ENCODE results near the gene TBX21.
"Not testable (repeated sequence)": the region's sequence is repeated elsewhere in the genome, so short reads cannot be mapped to it uniquely, and the experiment has no call there.

TBX21 gene

GRCh38 chr17:47733674-47734410, 806 bp downstream of the TBX21 start:
- no peak for DNase-seq

GRCh38 chr17:47735139-47735464, 2.1 kb downstream of the TBX21 start:
- no peak for DNase-seq

GRCh38 chr17:47735536-47736011, 2.5 kb downstream of the TBX21 start:
- DNase-seq, result no peak

GRCh38 chr17:47736501-47737495, 3.8 kb downstream of the TBX21 start:
- no peak for DNase-seq

- DNase-seq, result no peak
Measured at GRCh38 chr17:47738178-47738577, 5.1 kb downstream of the TBX21 start.

- DNase-seq, result no peak
Measured at GRCh38 chr17:47739150-47739549, 6.1 kb downstream of the TBX21 start.

- DNase-seq, result not testable (repeated sequence)
Measured at GRCh38 chr17:47739945-47740344, 6.9 kb downstream of the TBX21 start.

GRCh38 chr17:47741109-47741792, 8.2 kb downstream of the TBX21 start:
- peak; percentile 64 for DNase-seq

GRCh38 chr17:47741793-47742145, 8.7 kb downstream of the TBX21 start:
- DNase-seq, result peak; percentile 65

GRCh38 chr17:47742319-47743181, 9.5 kb downstream of the TBX21 start:
- peak; percentile 9 for DNase-seq

GRCh38 chr17:47744168-47745036, 11.4 kb downstream of the TBX21 start:
- no peak for DNase-seq

GRCh38 chr17:47745037-47745380, 12.0 kb downstream of the TBX21 start:
- DNase-seq, result no peak

- no peak for DNase-seq
Measured at GRCh38 chr17:47751471-47751870, 18.4 kb downstream of the TBX21 start.

- DNase-seq, result no peak
Measured at GRCh38 chr17:47757386-47757785, 24.4 kb downstream of the TBX21 start.

GRCh38 chr17:47760409-47761140, 27.5 kb downstream of the TBX21 start:
- no peak for DNase-seq

- no peak for DNase-seq
Measured at GRCh38 chr17:47762728-47763127, 29.7 kb downstream of the TBX21 start.

- no peak for DNase-seq
Measured at GRCh38 chr17:47763913-47764582, 31.0 kb downstream of the TBX21 start.

- not testable (repeated sequence) for DNase-seq
Measured at GRCh38 chr17:47773649-47774048, 40.6 kb downstream of the TBX21 start.

- no peak for DNase-seq
Measured at GRCh38 chr17:47774331-47774730, 41.3 kb downstream of the TBX21 start.

GRCh38 chr17:47774987-47775580, 42.0 kb downstream of the TBX21 start:
- DNase-seq, result no peak

Measured in NCI-H345 (cell line).